Stimulated activated CD4-positive, alpha-beta T cell treated with anti-CD3 and anti-CD28 coated beads, Interleukin-4, amount 100 ng/mL, for 48 hours (primary cell): ENCODE measurements around the gene KCNH2.

Source experiments
- DNase-seq, 2 donors: peaks; one replicate each; pipeline ENCODE4 v3.0.0-alpha.2; 2020; ENCODE audit warnings: low read depth in 2 of 2

KCNH2 gene

GRCh38 chr7:150961510-150962289, 16.4 kb downstream of the KCNH2 start:
- DNase-seq = no peak

DNA sequence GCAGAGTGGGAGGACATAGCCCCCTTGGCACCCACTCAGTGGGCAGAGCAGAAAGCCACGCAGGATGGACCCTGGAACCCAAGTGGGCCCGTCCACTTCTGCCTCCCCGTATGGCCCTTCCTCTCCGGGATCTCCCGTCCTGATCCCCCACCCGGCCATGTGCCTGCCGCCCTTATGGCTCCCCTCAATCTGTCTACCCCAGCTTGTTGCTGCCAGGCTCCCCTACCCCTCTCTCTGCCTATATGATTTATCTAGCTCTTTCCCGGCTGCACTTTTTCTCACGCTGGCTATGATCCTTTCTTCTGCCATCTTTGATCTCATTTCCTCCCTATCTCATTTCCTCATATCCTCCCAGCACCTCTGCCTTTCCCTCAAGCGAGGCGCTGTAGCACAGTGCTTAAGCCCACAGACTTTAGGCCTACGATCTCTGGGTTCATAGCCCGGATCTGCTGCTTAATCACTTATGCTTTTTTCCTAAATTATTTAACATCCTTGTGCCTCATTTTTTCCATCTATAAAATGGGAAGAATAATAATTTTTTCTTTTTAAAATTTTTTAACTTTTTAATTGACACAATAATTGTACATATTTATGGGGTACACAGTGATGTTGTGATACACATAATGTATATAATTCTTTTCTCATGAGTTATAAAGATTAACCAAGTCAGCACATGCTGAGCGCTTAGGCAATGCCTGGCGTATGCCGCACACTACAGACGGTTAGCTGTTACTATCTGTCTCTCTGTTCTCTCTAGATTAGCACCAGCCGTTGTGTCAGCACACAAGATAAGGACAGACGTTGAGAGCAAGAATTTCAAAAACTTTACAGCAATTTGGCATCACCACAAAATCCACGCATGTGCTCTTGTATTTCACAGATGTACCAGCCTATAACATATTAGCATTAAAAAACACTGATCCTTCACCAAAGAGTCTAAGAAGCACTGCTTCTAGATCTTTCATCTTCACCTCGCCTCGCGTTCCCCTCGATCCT, 18.1 kb downstream of the KCNH2 start:
- DNase-seq = no peak

DNA sequence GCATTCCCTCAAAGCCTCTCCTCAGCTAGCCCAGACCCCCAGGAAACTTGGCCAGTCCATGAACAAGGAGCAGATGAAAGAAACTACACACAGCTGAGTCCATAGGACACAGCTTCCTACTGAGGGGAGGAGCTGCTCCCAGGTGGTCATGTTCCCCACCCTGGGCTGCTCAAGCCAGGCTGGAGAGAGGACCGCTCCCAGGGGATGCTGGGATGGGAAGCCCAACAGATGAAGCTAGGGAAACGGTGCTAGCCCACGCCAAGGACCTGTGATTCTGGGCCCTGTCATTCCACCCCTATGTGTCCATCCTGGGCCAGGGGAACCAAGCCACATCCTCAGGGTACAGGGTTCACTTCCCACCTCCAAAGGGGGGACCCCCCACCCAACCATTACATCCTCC, 19.0 kb downstream of the KCNH2 start:
- no peak for DNase-seq

DNA sequence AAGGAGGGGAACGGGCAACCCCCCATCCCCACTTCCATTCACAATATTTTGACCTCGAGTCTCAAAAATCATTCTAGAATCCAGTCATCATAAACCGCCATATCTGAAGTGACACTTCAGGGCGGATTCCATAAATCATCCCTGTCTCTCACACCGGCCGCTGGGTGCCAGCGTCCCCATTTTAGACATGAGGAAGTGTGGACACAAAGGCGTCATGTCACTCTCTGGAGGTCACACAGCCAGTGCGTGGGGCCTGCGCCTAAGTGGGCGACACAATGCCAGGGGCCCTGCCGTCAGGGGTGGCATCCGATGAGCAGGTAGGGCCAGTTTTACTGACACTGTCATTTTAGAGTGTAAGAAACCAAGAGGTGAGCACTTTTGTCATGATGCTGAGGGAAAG, 19.5 kb downstream of the KCNH2 start:
- no peak for DNase-seq

DNA sequence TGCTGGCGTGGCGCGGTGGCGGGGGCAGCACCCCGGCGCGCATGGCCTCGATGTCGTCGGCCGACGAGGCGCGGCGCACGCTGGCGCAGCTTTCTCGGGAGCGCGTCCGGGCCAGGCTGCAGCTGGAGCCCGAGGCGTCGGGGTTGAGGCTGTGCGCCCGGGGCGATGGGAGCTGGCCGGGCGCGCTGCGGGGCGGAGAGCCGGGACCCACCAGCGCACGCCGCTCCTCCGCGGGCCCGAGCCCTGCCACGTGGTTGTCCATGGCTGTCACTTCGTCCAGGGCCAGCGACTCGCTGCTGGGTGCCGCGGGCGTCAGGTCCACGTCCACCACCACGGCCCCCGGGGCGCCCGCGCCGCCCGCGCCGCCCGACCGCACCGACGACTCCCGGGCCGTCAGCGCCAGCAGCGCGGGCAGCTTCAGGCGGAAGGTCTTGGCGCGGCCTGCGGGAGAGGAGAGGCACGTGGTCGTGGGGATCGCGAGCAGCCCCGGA, 20.0 kb downstream of the KCNH2 start:
- DNase-seq = no peak

DNA sequence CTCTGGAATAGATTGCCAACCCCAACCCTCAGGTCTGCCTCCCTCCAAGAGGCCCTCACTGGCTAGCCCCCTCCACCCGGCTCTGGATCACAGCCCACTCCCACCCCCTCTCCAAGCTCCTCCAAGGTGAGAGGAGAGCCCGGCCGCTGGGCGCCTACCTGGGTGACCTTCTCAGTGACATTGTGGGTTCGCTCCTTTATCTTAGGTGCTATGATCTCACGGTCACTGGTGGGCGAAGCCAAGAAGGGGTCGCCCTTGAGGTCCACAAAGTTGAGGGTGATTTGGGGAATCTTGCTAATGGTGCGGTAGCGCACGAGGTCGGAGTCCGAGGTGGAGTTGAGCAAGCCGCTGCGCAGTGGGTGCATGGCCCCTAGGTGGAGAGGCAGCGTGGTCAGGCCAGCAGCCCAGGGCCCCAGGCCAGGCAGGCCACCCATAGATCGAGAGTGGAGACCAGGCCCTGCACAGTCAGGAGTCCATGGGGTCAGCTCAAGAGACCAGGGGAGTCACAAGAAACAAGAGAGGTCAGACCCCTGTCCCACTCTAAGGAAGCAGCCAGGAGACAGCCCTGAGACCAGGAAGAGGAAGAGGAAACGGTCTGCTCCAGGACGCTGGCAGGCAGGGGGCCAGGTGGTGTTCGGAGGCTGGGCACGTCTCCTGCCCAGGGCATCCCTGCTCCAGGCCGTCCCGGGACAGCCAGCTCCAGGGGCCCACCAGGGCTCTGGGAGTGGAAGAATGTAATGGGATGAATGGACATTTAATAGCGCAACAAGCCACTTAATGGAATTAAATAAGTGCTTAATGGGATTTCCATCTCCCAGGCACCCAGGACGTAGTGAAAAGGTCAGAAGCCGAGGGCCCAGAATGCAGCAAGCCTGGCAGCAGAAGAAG, 20.7 kb downstream of the KCNH2 start:
- DNase-seq = no peak

- DNase-seq = no peak
These were observed 21.6 kb downstream of the KCNH2 start for GRCh38 chr7:150956395-150957132.

DNA sequence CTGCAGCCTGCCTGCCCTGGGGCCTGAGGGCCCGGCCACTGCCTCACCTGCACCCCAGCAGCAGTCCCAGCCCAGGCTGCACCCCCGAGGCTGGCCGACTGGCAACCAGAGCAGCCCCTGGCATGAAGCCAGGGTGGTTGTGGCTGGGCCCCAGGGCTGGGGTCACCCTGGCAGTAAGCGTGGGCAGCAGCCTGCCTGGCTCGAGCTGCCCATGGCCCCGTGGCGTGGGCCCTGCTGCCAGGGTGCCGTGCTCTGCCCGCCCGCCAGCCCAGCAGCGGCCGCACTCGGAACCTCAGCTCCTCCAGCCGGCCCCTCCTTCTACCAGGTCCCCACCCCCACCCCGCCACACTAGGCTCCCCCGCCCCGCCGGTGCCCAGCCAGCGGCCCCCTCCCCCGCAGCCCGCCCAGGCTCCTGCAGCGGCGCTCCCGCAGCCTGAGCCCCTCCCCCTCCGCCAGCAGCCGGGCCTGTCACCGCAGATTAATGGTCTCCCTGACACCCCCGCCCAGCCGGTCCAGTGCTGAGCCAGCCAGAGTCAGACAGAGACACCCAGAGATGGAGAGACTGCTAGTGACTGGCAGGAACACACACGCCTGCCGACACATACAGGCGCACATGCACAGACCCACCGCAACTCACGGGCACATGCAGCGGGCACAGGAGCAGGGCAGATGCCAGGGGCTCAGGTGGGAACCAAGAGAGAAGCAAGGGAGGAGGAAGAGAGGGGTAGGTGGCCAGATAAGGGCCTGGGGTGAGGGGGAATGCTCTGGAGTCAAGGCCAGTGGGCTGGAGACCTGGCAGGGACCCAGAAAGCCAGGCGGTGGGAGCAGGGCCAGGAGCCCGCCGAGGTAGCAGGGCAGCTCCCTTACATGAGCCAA, 22.4 kb downstream of the KCNH2 start:
- no peak for DNase-seq

GRCh38 chr7:150954986-150955518, 23.1 kb downstream of the KCNH2 start:
- DNase-seq = no peak

GRCh38 chr7:150954201-150954985, 23.7 kb downstream of the KCNH2 start:
- DNase-seq = no peak

DNA sequence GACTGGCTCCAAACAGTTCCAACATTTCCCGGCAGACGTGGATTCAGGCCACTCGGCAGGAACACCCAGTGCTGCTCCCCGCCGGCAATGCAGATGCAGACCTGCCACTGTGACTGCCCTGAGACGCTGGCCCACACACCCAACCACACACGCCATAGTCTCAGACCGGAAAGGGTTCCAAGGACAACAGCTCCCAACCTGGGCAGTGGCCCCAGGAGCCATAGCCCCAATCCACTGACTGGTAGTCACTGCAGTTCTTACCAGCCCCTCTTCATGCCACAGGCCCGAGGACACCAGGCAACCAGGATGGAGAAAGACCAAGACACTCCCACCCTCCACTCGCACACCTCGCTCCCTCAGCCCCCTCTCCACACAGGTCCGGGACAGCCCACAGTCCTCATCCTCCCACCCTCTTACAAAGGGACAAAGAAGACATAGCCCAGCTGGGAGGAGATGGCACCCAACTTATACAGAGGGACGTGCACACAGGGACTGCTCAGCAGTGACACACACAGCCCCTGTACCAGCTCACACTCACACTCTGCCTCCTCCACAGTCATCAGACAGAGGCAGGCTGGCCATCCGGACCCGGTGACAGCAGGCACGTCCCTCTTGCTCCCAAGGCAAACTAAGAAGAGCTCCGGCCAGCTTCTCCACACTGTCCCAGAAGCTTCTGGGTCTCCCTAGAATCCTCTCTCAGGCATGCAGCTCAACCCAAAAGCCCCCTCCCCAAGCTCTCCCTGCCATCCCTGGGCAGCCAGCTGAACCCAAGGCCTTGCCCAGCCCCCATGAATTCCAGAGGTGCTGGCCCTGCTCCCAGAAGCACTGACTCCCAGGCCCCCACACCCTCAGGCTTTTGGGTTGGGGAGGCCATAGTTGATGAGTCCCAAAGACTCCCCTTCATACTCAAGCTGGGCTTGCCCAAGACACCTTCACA, 24.8 kb downstream of the KCNH2 start:
- DNase-seq = no peak

- DNase-seq = no peak
These were observed 25.6 kb downstream of the KCNH2 start for GRCh38 chr7:150952331-150953050.

DNA sequence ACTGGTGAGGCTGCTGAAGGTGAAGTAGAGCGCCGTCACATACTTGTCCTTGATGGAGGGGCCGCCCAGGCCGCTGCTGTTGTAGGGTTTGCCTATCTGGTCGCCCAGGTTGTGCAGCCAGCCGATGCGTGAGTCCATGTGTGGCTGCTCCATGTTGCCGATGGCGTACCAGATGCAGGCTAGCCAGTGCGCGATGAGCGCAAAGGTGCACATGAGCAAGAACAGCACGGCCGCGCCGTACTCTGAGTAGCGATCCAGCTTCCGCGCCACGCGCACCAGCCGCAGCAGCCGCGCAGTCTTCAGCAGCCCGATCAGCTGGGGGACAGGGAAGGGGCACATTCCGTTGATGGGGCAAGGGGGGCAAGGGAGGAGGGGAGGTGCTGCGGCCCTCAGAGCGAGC, 26.6 kb downstream of the KCNH2 start:
- DNase-seq = no peak

GRCh38 chr7:150951181-150951520, 27.0 kb downstream of the KCNH2 start:
- DNase-seq = no peak

DNA sequence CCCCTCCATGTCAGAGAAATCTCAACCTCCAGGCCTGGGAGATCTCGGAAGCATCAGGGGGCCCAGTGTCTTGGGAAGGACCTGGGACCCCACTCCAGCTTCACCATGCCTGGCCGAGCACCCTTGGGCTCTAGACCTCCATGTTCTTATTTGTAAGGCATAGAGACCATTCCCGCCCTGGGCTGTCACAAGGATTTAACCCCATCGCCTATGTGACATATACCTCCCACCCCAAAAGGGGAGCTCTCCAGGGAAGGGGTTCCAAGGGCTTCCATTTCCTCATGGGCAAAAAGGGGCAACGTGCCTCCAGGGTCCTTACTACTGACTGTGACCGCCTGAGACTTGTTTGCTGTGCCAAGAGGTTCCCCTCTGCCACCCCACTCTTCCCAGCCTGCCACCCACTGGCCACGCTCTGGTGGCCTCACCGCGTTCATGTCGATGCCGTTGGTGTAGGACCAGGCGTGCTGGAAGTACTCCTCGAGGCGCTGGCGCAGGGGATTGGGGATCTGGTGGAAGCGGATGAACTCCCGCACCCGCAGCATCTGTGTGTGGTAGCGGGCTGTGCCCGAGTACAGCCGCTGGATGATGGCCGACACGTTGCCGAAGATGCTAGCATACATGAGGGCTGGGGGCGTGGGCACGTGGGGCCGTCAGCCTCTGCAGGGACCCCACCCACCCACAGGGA, 27.5 kb downstream of the KCNH2 start:
- DNase-seq = no peak

- DNase-seq = no peak
These were observed 28.1 kb downstream of the KCNH2 start for GRCh38 chr7:150949971-150950491.
